Measurements from ENCODE around the gene MRPS34.

Gene MRPS34

DNA sequence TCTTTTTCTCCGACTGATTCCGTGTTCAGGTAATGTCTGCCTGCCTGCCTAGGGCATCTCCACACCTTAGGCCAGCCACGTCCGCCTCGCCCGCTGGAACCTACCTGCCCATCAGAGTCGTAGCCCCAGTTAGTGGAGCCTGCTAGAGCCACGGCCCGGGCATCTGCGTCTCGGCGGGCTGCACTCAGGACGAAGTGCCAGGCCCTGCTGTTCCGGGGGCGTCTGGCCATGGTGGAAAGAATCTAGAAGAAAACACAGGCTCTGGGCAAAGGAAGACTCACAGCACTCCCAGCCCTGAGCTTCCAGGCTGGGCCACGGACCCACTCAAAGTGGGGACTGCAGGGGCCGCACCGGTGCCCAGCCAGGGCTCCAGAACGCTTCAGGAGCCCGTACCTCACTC, 8.3 kb upstream of the MRPS34 start:
- no peak for DNase-seq

DNA sequence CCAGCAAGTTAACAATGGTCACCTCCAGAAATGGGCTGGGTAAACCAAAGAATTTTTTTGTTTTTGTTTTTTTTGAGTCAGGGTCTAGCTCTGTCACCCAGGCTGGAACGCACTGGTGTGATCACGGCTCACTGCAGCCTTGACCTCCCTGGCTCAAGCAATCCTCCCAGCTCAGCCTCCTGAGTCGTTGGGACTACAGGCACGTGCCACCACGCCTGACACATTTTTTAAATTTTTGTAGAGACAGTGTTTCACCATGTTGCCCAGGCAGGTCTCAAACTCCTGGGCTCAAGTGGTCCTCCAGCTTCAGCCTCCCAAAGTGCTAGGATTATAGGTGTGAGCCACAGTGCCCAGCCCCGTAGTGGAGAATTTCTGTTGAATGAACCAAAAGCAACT, 7.7 kb upstream of the MRPS34 start:
- DNase-seq: no peak

DNA sequence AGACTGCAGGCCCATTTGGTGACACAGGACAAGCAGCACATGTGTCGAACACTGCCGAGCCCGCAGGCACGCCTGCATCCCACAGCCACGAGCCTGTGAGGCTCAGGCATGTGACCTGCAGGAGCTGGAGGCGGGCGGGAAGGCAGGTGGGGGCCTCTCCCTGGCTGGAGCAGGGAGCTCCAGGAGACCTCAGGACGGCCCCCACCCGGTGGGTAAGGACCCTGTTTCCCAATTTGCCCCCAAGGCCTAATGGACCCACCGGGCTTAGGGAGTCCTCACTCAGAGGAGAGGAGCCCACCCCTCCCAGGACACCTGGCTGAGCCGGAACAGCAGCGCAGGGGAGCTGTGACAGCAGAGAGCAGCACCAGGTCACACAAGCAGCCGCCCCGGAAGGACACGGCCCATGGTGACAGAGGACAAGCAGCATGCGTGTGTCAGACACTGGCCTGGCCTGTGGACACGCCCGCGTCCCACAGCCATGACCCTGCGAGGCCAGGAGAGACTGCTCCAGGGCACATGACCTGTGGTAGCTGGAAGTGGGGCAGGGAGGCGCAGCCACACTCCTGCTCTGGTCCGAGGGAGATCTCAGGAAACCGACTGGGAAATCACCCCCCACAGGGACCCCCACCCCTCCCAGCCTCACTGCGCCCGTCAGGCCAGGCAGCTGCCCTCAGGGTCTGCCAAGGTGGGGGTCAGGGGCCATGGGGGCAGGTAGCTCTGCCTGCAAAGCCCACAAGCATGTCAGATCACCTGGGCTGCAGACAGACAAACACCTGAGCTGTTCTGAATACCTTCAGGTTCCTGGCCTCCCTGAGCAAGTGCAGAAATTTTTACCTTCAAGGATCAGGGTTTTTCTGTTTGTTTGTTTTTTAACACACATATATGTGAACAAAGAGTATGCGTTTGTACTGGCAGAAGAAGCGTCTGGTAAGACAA, 7.1 kb upstream of the MRPS34 start:
- no peak for DNase-seq

GRCh38 chr16:1779234-1779701, 6.3 kb upstream of the MRPS34 start:
- no peak for DNase-seq

- no peak for DNase-seq
Measured at GRCh38 chr16:1778200-1779179, 5.6 kb upstream of the MRPS34 start.

DNA sequence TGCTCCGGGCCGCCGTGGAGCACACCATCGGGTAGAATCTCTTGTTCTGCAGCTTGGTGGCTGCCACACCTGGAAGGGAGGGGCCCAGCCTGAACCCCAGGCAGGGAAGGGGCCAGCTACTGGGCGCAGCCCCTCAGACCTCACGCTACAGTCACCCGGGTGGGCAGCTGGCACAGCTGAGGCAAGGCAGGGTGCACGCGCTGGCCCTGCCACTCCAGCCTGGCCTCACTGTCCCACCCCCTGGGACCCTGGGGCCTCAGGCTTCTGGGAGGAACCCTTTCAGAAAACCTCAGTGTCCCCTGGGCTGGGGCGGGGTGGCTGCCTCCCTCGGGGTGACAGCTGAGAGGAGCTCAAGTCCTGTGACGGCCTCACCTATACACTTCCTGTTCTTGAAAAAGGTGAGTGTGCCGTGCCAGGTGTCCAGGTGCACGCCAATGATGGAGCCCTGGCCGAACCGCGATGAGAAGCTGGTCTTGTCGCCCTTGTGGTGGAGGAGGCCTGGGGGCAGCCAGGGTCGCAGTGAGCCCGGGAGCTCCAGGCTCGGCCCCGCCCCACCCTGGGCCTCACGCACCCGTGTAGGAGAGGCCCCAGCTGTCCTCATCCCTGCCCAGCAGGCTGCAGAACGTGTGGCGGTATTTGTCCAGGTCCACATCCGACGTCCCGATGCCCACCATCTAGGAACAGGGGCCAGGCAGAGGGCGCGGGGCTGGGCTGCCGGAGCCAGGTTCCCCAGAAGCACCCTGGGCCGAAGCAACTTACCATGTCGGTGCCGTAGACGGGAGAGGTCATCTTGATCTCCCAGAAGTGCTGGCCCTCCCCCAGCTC, 4.7 kb upstream of the MRPS34 start:
- no peak for DNase-seq

GRCh38 chr16:1776991-1777374, 4.0 kb upstream of the MRPS34 start:
- no peak for DNase-seq

DNA sequence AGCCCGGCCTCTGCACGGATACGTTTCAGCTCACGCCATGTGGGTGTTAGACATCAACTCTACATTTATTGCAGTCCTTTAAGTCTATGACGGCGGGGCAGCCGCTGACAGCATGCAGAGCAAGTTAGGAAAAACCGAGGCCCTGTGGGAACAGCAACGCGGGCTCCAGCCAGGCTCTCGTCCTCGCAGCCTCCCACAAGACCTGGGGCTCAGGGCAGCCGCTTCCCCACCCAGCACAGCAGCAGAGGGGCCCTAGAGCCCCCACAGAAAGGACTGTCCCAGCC, 3.7 kb upstream of the MRPS34 start:
- no peak for DNase-seq

GRCh38 chr16:1775846-1776671, 3.1 kb upstream of the MRPS34 start:
- no peak for DNase-seq

DNA sequence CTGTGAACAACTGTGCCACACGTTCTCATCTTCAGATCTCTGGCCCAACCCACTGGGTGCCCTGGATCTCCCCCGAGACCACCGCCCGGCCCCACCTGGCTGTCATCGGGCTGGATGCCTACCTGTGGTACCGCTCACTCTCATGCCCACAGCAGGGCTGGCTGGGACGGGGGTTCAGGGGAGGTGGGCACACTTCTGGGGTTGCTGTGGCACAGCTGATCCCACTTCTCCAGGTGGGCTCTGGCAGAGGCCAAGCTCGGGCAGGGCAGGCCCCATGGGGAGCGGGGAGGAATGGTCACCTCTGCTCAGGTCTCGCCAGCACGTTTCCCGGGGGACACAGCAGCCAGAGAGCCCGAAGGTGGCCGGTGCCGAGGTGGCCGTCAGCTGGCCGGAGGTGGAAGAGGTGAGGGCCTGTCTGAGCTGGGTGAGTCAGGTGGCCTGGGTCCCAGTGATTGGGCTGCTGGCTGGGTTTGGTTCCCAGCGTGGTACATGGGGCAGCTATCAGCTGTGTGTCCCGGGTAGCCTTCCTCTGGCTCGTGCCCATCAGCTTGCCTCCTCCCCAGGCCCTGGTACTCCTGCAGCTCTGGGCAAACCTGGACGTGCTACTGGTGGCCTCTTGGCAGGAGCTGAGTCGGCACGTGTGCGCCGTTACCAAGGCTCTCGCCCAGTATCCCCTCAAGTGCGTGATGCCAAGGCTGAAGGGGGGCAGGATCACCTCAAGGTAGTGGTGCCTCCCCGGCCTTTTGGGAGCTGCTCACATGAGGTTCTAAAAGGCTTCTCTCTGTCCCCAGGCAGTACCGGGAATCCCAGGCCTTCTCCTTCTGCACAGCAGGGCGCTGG, 2.3 kb upstream of the MRPS34 start:
- DNase-seq: no peak

DNA sequence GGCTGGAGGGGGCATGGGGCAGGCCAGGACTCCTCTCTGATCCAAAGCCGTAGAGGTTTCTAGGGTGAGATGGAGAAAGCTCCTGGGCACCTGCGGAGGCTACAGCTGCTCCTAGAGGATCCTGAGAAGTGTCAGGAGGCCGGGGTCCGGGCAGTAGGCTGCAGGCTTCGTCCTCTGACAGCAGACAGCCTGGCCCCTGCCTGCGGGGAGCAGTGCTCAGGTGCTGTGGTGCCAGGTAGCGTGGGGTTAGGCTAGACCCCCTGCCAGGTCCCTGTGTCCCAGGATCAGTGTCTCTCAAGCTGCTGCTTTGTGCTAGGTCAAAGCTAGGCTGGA, 1.5 kb upstream of the MRPS34 start:
- no peak for DNase-seq

DNA sequence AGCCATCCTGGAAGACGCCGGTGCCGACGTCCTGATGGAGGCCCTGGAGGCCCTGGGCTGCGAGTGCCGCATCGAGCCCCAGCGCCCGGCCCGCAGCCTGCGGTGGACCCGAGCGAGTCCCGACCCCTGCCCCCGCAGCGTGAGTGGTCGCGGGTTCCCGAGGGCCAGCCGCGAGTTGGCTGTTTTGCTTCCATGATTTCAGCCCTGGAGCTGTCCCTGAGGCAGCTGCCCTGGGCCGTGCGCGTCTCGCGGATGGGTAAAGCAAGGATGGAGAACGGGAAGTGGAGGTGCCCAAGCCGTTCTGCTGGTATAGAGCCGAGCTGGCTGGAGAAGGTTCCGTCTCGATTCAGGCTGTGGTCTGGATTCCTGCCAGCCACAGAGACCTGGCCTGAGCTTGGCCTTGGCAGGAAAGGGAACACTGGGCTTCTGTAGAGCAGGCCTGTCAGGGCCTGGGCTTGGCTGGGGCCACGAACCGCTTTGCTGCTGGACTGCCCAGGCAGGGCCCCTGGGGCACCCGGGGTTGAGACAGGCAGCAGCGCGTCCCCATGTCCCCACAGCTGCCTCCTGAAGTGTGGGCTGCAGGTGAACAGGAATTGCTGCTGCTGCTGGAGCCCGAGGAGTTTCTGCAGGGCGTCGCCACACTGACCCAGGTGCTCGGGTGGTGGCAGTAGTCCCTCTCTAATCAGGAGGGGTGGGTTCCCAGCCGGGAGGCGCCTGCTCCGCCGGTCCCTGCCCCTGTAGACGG, 941 bp upstream of the MRPS34 start:
- DNase-seq: no peak

DNA sequence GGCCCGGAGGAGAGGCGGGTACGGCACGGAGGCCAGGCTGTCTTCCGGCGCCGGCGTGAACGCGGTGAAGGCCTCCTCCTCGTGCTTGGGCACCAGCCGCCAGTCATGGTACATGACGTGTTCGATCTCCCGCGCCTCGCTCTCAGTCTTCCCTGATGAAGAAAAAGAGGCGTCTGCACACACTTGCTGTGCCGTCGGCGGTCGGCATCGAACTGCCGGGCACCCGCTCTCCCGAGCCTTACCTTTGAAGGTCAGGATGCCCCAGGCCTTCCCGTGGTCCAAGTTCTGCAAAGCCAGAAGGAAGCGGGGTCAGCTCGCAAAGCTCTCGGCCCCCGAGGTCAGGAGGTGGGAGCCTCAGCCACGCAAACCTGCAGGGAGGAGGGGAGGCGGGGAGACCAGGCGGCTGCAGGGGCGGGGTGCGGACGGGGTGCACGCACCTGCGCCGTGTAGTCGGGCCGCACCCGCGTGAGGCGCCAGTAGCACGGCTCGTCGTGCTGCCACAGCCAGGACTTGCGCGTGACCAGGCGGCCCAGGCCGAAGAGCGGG, 499 bp downstream of the MRPS34 start, which contains the start of gene EME2:
EME2 (plus strand) TSS at position 449 of the 546 bp plus-strand sequence. CDS start 418 bp downstream, outside the sequence.
- DNase-seq: peak; percentile 37

GRCh38 chr16:1771864-1772361, 1.0 kb downstream of the MRPS34 start:
- no peak for DNase-seq

- peak; percentile 64 for DNase-seq
Measured at GRCh38 chr16:1771188-1771863, 1.6 kb downstream of the MRPS34 start, which contains the start of gene NME3. Gene NME3, minus strand, starts transcription at chr16:1771543. Its CDS starts 9 bp downstream, at chr16:1771534.

- DNase-seq: peak; percentile 43
Measured at GRCh38 chr16:1770328-1771187, 2.4 kb downstream of the MRPS34 start.

GRCh38 chr16:1769402-1770300, 3.3 kb downstream of the MRPS34 start:
- DNase-seq: no peak

Measured in T-helper 9 cell (primary cell).